Endothelial cell (in vitro differentiated cells): ENCODE data around the gene FEM1B. TPM values are rescaled to one million over a fixed set of nuclear protein-coding genes. Genes with fewer than 3 reads are reported as not detected.
A peak's percentile ranks its signal among the peaks of the same experiment; 100 is the strongest.

Experiments used
- DNase-seq: peaks from one replicate; pipeline ENCODE4 v3.0.0; 2021; ENCODE audit warnings: low spot score
- H3K27ac Mint-ChIP-seq: one replicate; pipeline ENCODE4 v1.8.0; 2021; ENCODE audit warnings: mixed read lengths, inconsistent platforms; ENCODE audit not compliant: unreplicated experiment
- H3K27me3 Mint-ChIP-seq: one replicate; pipeline ENCODE4 v1.8.0; 2021; ENCODE audit warnings: mild to moderate bottlenecking, moderate library complexity, mixed read lengths, inconsistent platforms; ENCODE audit not compliant: unreplicated experiment
- H3K36me3 Mint-ChIP-seq: one replicate; pipeline ENCODE4 v1.8.0; 2021; ENCODE audit warnings: mild to moderate bottlenecking, low read depth, mixed read lengths, inconsistent platforms; ENCODE audit not compliant: unreplicated experiment
- H3K4me1 Mint-ChIP-seq: one replicate; pipeline ENCODE4 v1.8.0; 2021; ENCODE audit warnings: mild to moderate bottlenecking, mixed read lengths, inconsistent platforms; ENCODE audit not compliant: unreplicated experiment
- H3K4me3 Mint-ChIP-seq: one replicate; pipeline ENCODE4 v1.8.0; 2021; ENCODE audit warnings: mild to moderate bottlenecking, mixed read lengths, inconsistent platforms; ENCODE audit not compliant: unreplicated experiment
- H3K9me3 Mint-ChIP-seq: one replicate; pipeline ENCODE4 v1.8.0; 2021; ENCODE audit warnings: mixed read lengths, inconsistent platforms; ENCODE audit not compliant: unreplicated experiment
- CTCF ChIP-seq: fragments of 200-600 bp; sonication (generic); IDR thresholded peaks from one replicate; pipeline ENCODE4 v1.5.0; 2021; ENCODE audit warnings: antibody characterized with exemption; ENCODE audit not compliant: unreplicated experiment
- total RNA-seq: library from RNA; stranded (reverse); fragmentation: NEBNext Ultra II Directional; extraction: Animal tissue kit (Norgen Biotek cat#: 25700); gene quantifications from one replicate; pipeline ENCODE4 v1.2.1, GENCODE V29; 2021; ENCODE audit not compliant: unreplicated experiment

FEM1B gene
- total RNA-seq, 1 donor from 2014 or later = 47.8 TPM

- Mint-ChIP-seq H3K27ac (peak overlapping the region; percentile 85), H3K9me3 (no peaks in the 10 kb centered on the region), H3K4me1 (peaks cover 28% of the 10 kb centered on the region), H3K36me3 (no peaks in the 10 kb centered on the region), H3K4me3 (peak overlapping the region; percentile 95), H3K27me3 (peaks cover 18% of the 10 kb centered on the region)
- TF ChIP-seq CTCF = no peak
- no peak for DNase-seq
Observed at GRCh38 chr15:68230157-68231100, 47.1 kb upstream of the FEM1B start.

- H3K4me3 Mint-ChIP-seq = peak overlapping the region; percentile 82
- no peak overlapping the region for H3K27ac Mint-ChIP-seq
- TF ChIP-seq CTCF = no peak
- H3K36me3 Mint-ChIP-seq = no peaks in the 10 kb centered on the region
- no peaks in the 10 kb centered on the region for H3K9me3 Mint-ChIP-seq
- H3K4me1 Mint-ChIP-seq = peaks cover 28% of the 10 kb centered on the region
- no peak for DNase-seq
- peaks cover 18% of the 10 kb centered on the region for H3K27me3 Mint-ChIP-seq
Observed at GRCh38 chr15:68231102-68231818, 46.3 kb upstream of the FEM1B start.

GRCh38 chr15:68232449-68232848 lies 45.1 kb upstream of the FEM1B start:
- DNase-seq = no peak
- peaks cover 28% of the 10 kb centered on the region for H3K4me1 Mint-ChIP-seq
- no peak overlapping the region for H3K4me3 Mint-ChIP-seq
- H3K9me3 Mint-ChIP-seq = no peaks in the 10 kb centered on the region
- no peaks in the 10 kb centered on the region for H3K36me3 Mint-ChIP-seq
- no peak for TF ChIP-seq CTCF
- H3K27ac Mint-ChIP-seq = no peak overlapping the region
- H3K27me3 Mint-ChIP-seq = peaks cover 18% of the 10 kb centered on the region

- TF ChIP-seq CTCF = no peak
- H3K4me1 Mint-ChIP-seq = peaks cover 28% of the 10 kb centered on the region
- no peaks in the 10 kb centered on the region for H3K9me3 Mint-ChIP-seq
- no peak for DNase-seq
- no peak overlapping the region for H3K4me3 Mint-ChIP-seq
- no peaks in the 10 kb centered on the region for H3K36me3 Mint-ChIP-seq
- H3K27me3 Mint-ChIP-seq = peaks cover 17% of the 10 kb centered on the region
- H3K27ac Mint-ChIP-seq = peak overlapping the region; percentile 67
Observed at GRCh38 chr15:68232937-68233336, 44.6 kb upstream of the FEM1B start.
